ENCODE measurements around the gene SHISA4.

- no peak for TF ChIP-seq EZH2 (IDR thresholded peaks at IDR 0.05; ENCODE audit: insufficient read depth, poor library complexity, severe bottlenecking)
- no peak for TF ChIP-seq EZH2phosphoT487 (IDR thresholded peaks at IDR 0.05; ENCODE audit: insufficient read depth, low read depth)
These were observed 49.0 kb downstream of the SHISA4 start for GRCh38 chr1:201937624-201938213.
